Activated CD8-positive, alpha-beta memory T cell treated with anti-CD3 and anti-CD28 coated beads for 48 hours (primary cell): ENCODE measurements around the gene CDRT4.

Experiments
- DNase-seq, 3 experiments: peaks; one replicate each; pipeline ENCODE4 v3.0.0-alpha.2; 2020; ENCODE audit warnings: low read depth in 2 of 3, low spot score in 2 of 3

Gene CDRT4

GRCh38 chr17:15397620-15398019 lies 69.8 kb downstream of the CDRT4 start:
- no peak for DNase-seq

- DNase-seq, result no peak
Measured at GRCh38 chr17:15395091-15395490, 72.3 kb downstream of the CDRT4 start.

GRCh38 chr17:15393414-15393813 lies 74.0 kb downstream of the CDRT4 start:
- DNase-seq, result no peak

- DNase-seq, result no peak
Measured at GRCh38 chr17:15392326-15392741, 75.1 kb downstream of the CDRT4 start.

- DNase-seq, result no peak
Measured at GRCh38 chr17:15388356-15389041, 78.9 kb downstream of the CDRT4 start.

GRCh38 chr17:15386083-15386482 lies 81.3 kb downstream of the CDRT4 start:
- no peak for DNase-seq
